Stomach (tissue), 4 donors: ENCODE results near the gene IGF1R.
A peak's percentile ranks its signal among the peaks of the same experiment; 100 is the strongest.

Experiments used
- CTCF ChIP-seq, 7 experiments: fragments of 450-650 bp in 4 of 7; fragments of 200-600 bp in 3 of 7; sonication (generic) in 3 of 7; IDR thresholded peaks; one replicate each; pipeline ENCODE4 v1.5.1; 2016 to 2019; ENCODE audit warnings: antibody characterized with exemption in 7 of 7, control low read depth in 2 of 7, mild to moderate bottlenecking in 1 of 7
- POLR2A ChIP-seq, 4 donors: fragments of 450-650 bp; IDR thresholded peaks; one replicate each; pipeline ENCODE4 v1.6.1; 2016; ENCODE audit warnings: antibody characterized with exemption in 4 of 4, control low read depth in 2 of 4, mild to moderate bottlenecking in 1 of 4, moderate library complexity in 1 of 4
- POLR2AphosphoS5 ChIP-seq, 3 donors: sonication (generic); formaldehyde crosslinking; IDR thresholded peaks; one replicate each; pipeline ENCODE4 v1.6.1; 2016; ENCODE audit warnings: antibody characterized with exemption in 3 of 3

- TF ChIP-seq CTCF (IDR thresholded peaks at IDR 0.05), result peak in 5 of 7 experiments; percentile 40 to 70 (median 60)
- no peak for TF ChIP-seq POLR2A (IDR thresholded peaks at IDR 0.05)
- no peak for TF ChIP-seq POLR2AphosphoS5 (IDR thresholded peaks at IDR 0.05)
Measured at GRCh38 chr15:98881526-98882520, 233.5 kb downstream of the IGF1R start.
